ENCODE results near the gene NKIRAS1. TPM values are rescaled to one million over a fixed set of nuclear protein-coding genes. Genes with fewer than 3 reads are reported as not detected.
"Not testable (repeated sequence)": the region's sequence is repeated elsewhere in the genome, so short reads cannot be mapped to it uniquely, and the experiment has no call there.

The NKIRAS1 gene
- total RNA-seq, 2 experiments from 2014 or later, result 4.0 to 4.7 TPM

GRCh38 chr3:23856286-23856685, 60.5 kb downstream of the NKIRAS1 start:
- peaks cover 77% of the 10 kb centered on the region for H3K79me2 ChIP-seq (ENCODE audit: insufficient read depth, low read depth, low read length)
- peaks cover 30% of the 10 kb centered on the region for H4K20me1 ChIP-seq (ENCODE audit: insufficient read depth, low read length)
- ChIA-PET CTCF (ENCODE audit: unreplicated experiment) (no interaction called here), POLR2A (interaction anchor here (0.6 to 4.1 kb wide), 4 partner anchors 10 to 60 kb away, joined by 3 to 27 read pairs (median 4); partner anchors contain the start of genes NKIRAS1 and RPL15)
- no peak overlapping the region for H3K4me3 ChIP-seq (ENCODE audit: low read depth, low read length, poor library complexity, severe bottlenecking)
- peaks cover 13% of the 10 kb centered on the region; the same call in 1 of the 2 replicates for H3K9me3 ChIP-seq (ENCODE audit: low read length)
- H3K27ac ChIP-seq (ENCODE audit: low read depth, low read length, poor library complexity, severe bottlenecking), result no peak overlapping the region
- H3K4me2 ChIP-seq (ENCODE audit: low read length), result peak overlapping the region; percentile 55
- DNase-seq (ENCODE audit: low spot score), result no peak
- no peaks in the 10 kb centered on the region for H3K9me2 ChIP-seq (ENCODE audit: insufficient read depth, low read length)
- intact Hi-C loops (cut with micrococcal nuclease; ENCODE audit: unreplicated experiment), result loop anchor here (5.0 kb wide), 1 partner anchor 44 kb away; no protein-coding TSS in a partner anchor
- peaks cover 29% of the 10 kb centered on the region for H3K4me1 ChIP-seq (ENCODE audit: insufficient read depth, low read length, poor library complexity, severe bottlenecking)
- TF ChIP-seq EZH2phosphoT487 (IDR thresholded peaks at IDR 0.05; ENCODE audit: borderline replicate concordance, low read depth, low read length) (no peak), CTCF (conservative IDR thresholded peaks at IDR 0.05; ENCODE audit: low read length) (no peak)
- no TSS peak for BruUV-seq (replicated peaks)
- H2AFZ ChIP-seq (ENCODE audit: low read length), result no peak overlapping the region
- H3K36me3 ChIP-seq (ENCODE audit: insufficient read depth, low read length), result peaks cover 19% of the 10 kb centered on the region

GRCh38 chr3:23849462-23849861, 67.3 kb downstream of the NKIRAS1 start:
- H3K4me1 ChIP-seq (ENCODE audit: insufficient read depth, low read length, poor library complexity, severe bottlenecking); H3K9me2 ChIP-seq (ENCODE audit: insufficient read depth, low read length); CTCF ChIA-PET (ENCODE audit: unreplicated experiment); intact Hi-C loops (cut with micrococcal nuclease; ENCODE audit: unreplicated experiment); H3K4me2 ChIP-seq (ENCODE audit: low read length); H2AFZ ChIP-seq (ENCODE audit: low read length); H3K4me3 ChIP-seq (ENCODE audit: low read depth, low read length, poor library complexity, severe bottlenecking); DNase-seq (ENCODE audit: low spot score); H4K20me1 ChIP-seq (ENCODE audit: insufficient read depth, low read length); BruUV-seq (replicated peaks); H3K27ac ChIP-seq (ENCODE audit: low read depth, low read length, poor library complexity, severe bottlenecking): not testable (repeated sequence)
- POLR2A ChIA-PET, result interaction anchor here (1.5 kb wide), 1 partner anchor 10 kb away, joined by 3 read pairs; no protein-coding TSS in a partner anchor
- Histone ChIP-seq H3K9me3 (ENCODE audit: low read length) (peaks cover 15% of the 10 kb centered on the region; the same call in 1 of the 2 replicates), H3K36me3 (ENCODE audit: insufficient read depth, low read length) (peaks cover 24% of the 10 kb centered on the region), H3K79me2 (ENCODE audit: insufficient read depth, low read depth, low read length) (peaks cover 74% of the 10 kb centered on the region)

GRCh38 chr3:23845326-23846216, 71.2 kb downstream of the NKIRAS1 start:
- peaks cover 71% of the 10 kb centered on the region for H3K79me2 ChIP-seq (ENCODE audit: insufficient read depth, low read depth, low read length)
- no peak overlapping the region for H3K4me3 ChIP-seq (ENCODE audit: low read depth, low read length, poor library complexity, severe bottlenecking)
- peaks cover 6% of the 10 kb centered on the region for H3K4me1 ChIP-seq (ENCODE audit: insufficient read depth, low read length, poor library complexity, severe bottlenecking)
- no peak overlapping the region for H2AFZ ChIP-seq (ENCODE audit: low read length)
- BruUV-seq (replicated peaks), result no TSS peak
- POLR2A ChIA-PET, result interaction anchor here (0.7 to 3.6 kb wide), 10 partner anchors 9 to 656 kb away, joined by 3 to 27 read pairs (median 5); no protein-coding TSS in a partner anchor
- H3K9me3 ChIP-seq (ENCODE audit: low read length), result no peaks in the 10 kb centered on the region
- H3K27ac ChIP-seq (ENCODE audit: low read depth, low read length, poor library complexity, severe bottlenecking), result no peak overlapping the region
- peaks cover 5% of the 10 kb centered on the region; the same call in 1 of the 2 replicates for H4K20me1 ChIP-seq (ENCODE audit: insufficient read depth, low read length)
- intact Hi-C loops (cut with micrococcal nuclease; ENCODE audit: unreplicated experiment), result no loop called here
- no peak overlapping the region for H3K4me2 ChIP-seq (ENCODE audit: low read length)
- no peak for TF ChIP-seq CTCF (conservative IDR thresholded peaks at IDR 0.05; ENCODE audit: low read length)
- no peak for TF ChIP-seq EZH2phosphoT487 (IDR thresholded peaks at IDR 0.05; ENCODE audit: borderline replicate concordance, low read depth, low read length)
- no peaks in the 10 kb centered on the region for H3K9me2 ChIP-seq (ENCODE audit: insufficient read depth, low read length)
- CTCF ChIA-PET (ENCODE audit: unreplicated experiment), result no interaction called here
- DNase-seq (ENCODE audit: low spot score), result no peak
- H3K36me3 ChIP-seq (ENCODE audit: insufficient read depth, low read length), result peaks cover 10% of the 10 kb centered on the region; the same call in 1 of the 2 replicates

Measured in OCI-LY7 (cell line).